Measurements from ENCODE around the gene ABLIM3. TPM values are rescaled to one million over a fixed set of nuclear protein-coding genes. Genes with fewer than 3 reads are reported as not detected.

The ABLIM3 gene
- total RNA-seq, 4 donors from 2014 or later: 10.5 to 30.4 (median 22.3) TPM

DNA sequence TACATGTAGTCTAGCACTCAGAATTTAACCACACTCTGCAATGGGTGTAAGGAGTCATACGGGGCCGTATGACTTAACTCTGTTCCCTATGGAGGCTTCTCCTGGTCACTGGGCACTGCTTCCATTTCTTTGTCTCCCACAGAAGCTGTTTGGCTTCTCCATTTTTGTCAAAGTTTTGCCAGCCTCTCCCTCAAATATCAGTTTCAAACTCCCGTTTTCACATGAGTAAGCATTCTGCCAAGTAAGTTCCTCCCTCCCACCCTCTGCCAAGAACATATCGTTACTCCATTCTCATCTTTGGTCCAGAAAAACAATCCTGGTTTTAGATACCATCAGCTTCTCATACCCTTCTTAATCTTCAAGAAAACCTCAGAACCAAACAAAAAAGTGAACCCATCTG lies 136.5 kb downstream of the ABLIM3 start:
- 51 to 61% methylated on average over 4 of the region's 4 CpGs for WGBS, 2 donors
- no peak overlapping the region for H3K27ac ChIP-seq

DNA sequence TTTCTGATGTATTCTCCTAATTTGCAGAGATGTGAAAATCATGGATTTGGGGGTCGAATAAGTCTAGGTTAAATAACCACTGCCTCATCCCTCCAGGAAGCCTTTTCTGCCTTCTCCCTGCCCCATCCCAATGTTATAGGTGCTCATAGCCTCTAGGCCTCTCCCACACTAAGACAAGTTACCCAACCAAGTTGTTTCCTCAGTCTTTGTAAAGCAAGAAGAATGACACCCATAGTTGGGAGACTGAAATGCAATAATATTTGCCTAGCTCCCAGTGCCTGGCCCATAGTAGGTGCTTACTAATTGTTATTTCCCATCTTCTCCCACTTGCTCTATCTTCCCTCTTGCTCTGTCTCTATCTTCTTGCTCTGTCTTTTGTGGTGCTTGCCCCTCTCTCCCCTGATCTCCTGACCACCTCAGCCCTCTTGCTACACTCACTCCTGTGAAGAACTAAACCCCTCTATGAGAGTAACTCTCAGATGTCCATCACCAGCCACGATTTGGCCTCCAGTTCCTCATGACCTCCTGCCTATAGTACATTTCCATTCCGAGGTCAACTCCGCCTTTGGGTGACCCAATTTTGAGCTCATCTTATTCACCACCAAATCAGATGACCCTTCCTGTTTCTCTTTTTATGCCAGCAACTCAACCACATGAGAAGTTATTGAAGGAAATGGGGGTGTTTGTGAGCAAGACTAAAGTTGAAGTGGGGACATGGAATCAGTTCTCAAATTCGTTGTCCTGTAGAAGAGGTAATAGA lies 137.3 kb downstream of the ABLIM3 start:
- WGBS, 2 donors: 72 to 73% methylated on average over 5 of the region's 5 CpGs

More for the DNA sequence above, 136.5 kb downstream of the ABLIM3 start:
- Histone ChIP-seq H3K36me3 (no peaks in the 10 kb centered on the region), H3K4me3 (replicated peaks in 1 of 3) (no peak overlapping the region), H3K9me3 (no peaks in the 10 kb centered on the region), H3K4me1 (peaks cover 2% of the 10 kb centered on the region in 2 donors), H3K27me3 (no peaks in the 10 kb centered on the region)
- intact Hi-C loops (cut with DNase I): no loop called here
- TF ChIP-seq, protein P1, sequence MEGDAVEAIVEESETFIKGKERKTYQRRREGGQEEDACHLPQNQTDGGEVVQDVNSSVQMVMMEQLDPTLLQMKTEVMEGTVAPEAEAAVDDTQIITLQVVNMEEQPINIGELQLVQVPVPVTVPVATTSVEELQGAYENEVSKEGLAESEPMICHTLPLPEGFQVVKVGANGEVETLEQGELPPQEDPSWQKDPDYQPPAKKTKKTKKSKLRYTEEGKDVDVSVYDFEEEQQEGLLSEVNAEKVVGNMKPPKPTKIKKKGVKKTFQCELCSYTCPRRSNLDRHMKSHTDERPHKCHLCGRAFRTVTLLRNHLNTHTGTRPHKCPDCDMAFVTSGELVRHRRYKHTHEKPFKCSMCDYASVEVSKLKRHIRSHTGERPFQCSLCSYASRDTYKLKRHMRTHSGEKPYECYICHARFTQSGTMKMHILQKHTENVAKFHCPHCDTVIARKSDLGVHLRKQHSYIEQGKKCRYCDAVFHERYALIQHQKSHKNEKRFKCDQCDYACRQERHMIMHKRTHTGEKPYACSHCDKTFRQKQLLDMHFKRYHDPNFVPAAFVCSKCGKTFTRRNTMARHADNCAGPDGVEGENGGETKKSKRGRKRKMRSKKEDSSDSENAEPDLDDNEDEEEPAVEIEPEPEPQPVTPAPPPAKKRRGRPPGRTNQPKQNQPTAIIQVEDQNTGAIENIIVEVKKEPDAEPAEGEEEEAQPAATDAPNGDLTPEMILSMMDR (IDR thresholded peaks at IDR 0.05): no peak
- no peak for TF ChIP-seq POLR2A (IDR thresholded peaks at IDR 0.05)
- DNase-seq: no peak

GRCh38 chr5:149279661-149280060 lies 138.4 kb downstream of the ABLIM3 start:
- no peak overlapping the region for H3K4me3 ChIP-seq (replicated peaks in 1 of 3)
- TF ChIP-seq, protein P1 (IDR thresholded peaks at IDR 0.05): no peak
- TF ChIP-seq POLR2A (IDR thresholded peaks at IDR 0.05): no peak
- H3K27me3 ChIP-seq: no peaks in the 10 kb centered on the region
- intact Hi-C loops (cut with DNase I): no loop called here
- H3K4me1 ChIP-seq: no peaks in the 10 kb centered on the region
- WGBS, 2 donors: 73 to 83% methylated on average over 1 of the region's 1 CpG
- no peak for DNase-seq
- H3K9me3 ChIP-seq: no peaks in the 10 kb centered on the region
- no peak overlapping the region for H3K27ac ChIP-seq
- H3K36me3 ChIP-seq: no peaks in the 10 kb centered on the region

More for the DNA sequence above, 137.3 kb downstream of the ABLIM3 start:
- intact Hi-C loops (cut with DNase I): no loop called here
- Histone ChIP-seq H3K36me3 (no peaks in the 10 kb centered on the region), H3K4me3 (replicated peaks in 1 of 3) (no peak overlapping the region), H3K27ac (no peak overlapping the region), H3K9me3 (no peaks in the 10 kb centered on the region), H3K27me3 (no peaks in the 10 kb centered on the region), H3K4me1 (no peaks in the 10 kb centered on the region)
- TF ChIP-seq, protein P1 (IDR thresholded peaks at IDR 0.05): no peak
- no peak for TF ChIP-seq POLR2A (IDR thresholded peaks at IDR 0.05)
- no peak for DNase-seq

- H3K4me1 ChIP-seq: no peaks in the 10 kb centered on the region
- no peaks in the 10 kb centered on the region for H3K9me3 ChIP-seq
- no peak for DNase-seq
- TF ChIP-seq, protein P1 (IDR thresholded peaks at IDR 0.05): no peak
- TF ChIP-seq POLR2A (IDR thresholded peaks at IDR 0.05): no peak
- intact Hi-C loops (cut with DNase I): no loop called here
- no peaks in the 10 kb centered on the region for H3K27me3 ChIP-seq
- H3K27ac ChIP-seq: no peak overlapping the region
- 29 to 44% methylated on average over 1 of the region's 1 CpG for WGBS, 2 donors
- H3K4me3 ChIP-seq (replicated peaks in 1 of 3): no peak overlapping the region
- no peaks in the 10 kb centered on the region for H3K36me3 ChIP-seq
Observed at GRCh38 chr5:149280124-149280523, 138.8 kb downstream of the ABLIM3 start.

DNA sequence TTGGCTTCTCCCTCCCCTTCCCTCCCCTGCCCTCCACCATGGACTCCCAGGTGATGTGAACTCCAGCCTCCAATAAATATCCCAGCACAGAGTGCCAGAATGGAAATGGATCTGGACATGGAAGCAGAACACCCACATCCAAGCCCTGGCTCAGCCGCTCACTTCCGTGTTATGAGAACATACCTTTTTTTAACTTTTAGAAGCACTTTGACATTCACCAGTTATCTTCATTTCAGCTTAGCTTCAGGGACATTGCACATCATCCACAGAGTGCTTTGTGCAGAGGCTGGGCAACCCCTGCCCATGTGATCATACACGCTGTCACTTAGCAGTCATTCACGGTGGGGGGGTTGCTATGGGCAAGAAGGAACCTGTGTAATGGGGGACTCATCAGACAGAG lies 139.5 kb downstream of the ABLIM3 start:
- Histone ChIP-seq H3K4me1 (no peaks in the 10 kb centered on the region), H3K4me3 (replicated peaks in 1 of 3) (no peak overlapping the region), H3K36me3 (no peaks in the 10 kb centered on the region), H3K27ac (no peak overlapping the region), H3K9me3 (no peaks in the 10 kb centered on the region), H3K27me3 (no peaks in the 10 kb centered on the region)
- TF ChIP-seq, protein P1 (IDR thresholded peaks at IDR 0.05): no peak
- no peak for TF ChIP-seq POLR2A (IDR thresholded peaks at IDR 0.05)
- DNase-seq: no peak
- 81 to 83% methylated on average over 4 of the region's 4 CpGs for WGBS, 2 donors
- intact Hi-C loops (cut with DNase I): no loop called here

Measured in thyroid gland (tissue), 4 donors.